ENCODE data around the gene TMEM204.

The TMEM204 gene

GRCh38 chr16:1543085-1543896, 9.8 kb downstream of the TMEM204 start:
- in situ Hi-C loops (cut with MboI; ENCODE audit: low pct_unique_long_range_greater_than_20kb, low sequenced_read_pairs, unreplicated experiment), result no loop called here
- peak; percentile 73 for DNase-seq (ENCODE audit: low spot score)
- peak; percentile 23 for TF ChIP-seq CTCF (IDR thresholded peaks at IDR 0.05; ENCODE audit: extremely low read depth, insufficient read depth, missing control alignments)

GRCh38 chr16:1545044-1546040, 11.9 kb downstream of the TMEM204 start:
- DNase-seq (ENCODE audit: low spot score), result no peak
- in situ Hi-C loops (cut with MboI; ENCODE audit: low pct_unique_long_range_greater_than_20kb, low sequenced_read_pairs, unreplicated experiment), result no loop called here
- TF ChIP-seq CTCF (IDR thresholded peaks at IDR 0.05; ENCODE audit: extremely low read depth, insufficient read depth, missing control alignments), result no peak

GRCh38 chr16:1546430-1546829, 13.0 kb downstream of the TMEM204 start:
- in situ Hi-C loops (cut with MboI; ENCODE audit: low pct_unique_long_range_greater_than_20kb, low sequenced_read_pairs, unreplicated experiment), result no loop called here
- TF ChIP-seq CTCF (IDR thresholded peaks at IDR 0.05; ENCODE audit: extremely low read depth, insufficient read depth, missing control alignments), result no peak
- no peak for DNase-seq (ENCODE audit: low spot score)

- in situ Hi-C loops (cut with MboI; ENCODE audit: low pct_unique_long_range_greater_than_20kb, low sequenced_read_pairs, unreplicated experiment), result no loop called here
- DNase-seq (ENCODE audit: low spot score), result no peak
- TF ChIP-seq CTCF (IDR thresholded peaks at IDR 0.05; ENCODE audit: extremely low read depth, insufficient read depth, missing control alignments), result no peak
Measured at GRCh38 chr16:1548233-1548632, 14.8 kb downstream of the TMEM204 start.

GRCh38 chr16:1548727-1549126, 15.3 kb downstream of the TMEM204 start:
- DNase-seq (ENCODE audit: low spot score), result no peak
- TF ChIP-seq CTCF (IDR thresholded peaks at IDR 0.05; ENCODE audit: extremely low read depth, insufficient read depth, missing control alignments), result no peak
- in situ Hi-C loops (cut with MboI; ENCODE audit: low pct_unique_long_range_greater_than_20kb, low sequenced_read_pairs, unreplicated experiment), result no loop called here

GRCh38 chr16:1550069-1550468, 16.6 kb downstream of the TMEM204 start:
- DNase-seq (ENCODE audit: low spot score), result no peak
- in situ Hi-C loops (cut with MboI; ENCODE audit: low pct_unique_long_range_greater_than_20kb, low sequenced_read_pairs, unreplicated experiment), result no loop called here

More at GRCh38 chr16:1550069-1550468, 16.6 kb downstream of the TMEM204 start:
- no peak for TF ChIP-seq CTCF (IDR thresholded peaks at IDR 0.05; ENCODE audit: extremely low read depth, insufficient read depth, missing control alignments)

Measured in GM13977 (cell line).